Frontal cortex (tissue), 4 donors: Measurements from ENCODE around the gene KCNC4. TPM values are rescaled to one million over a fixed set of nuclear protein-coding genes. Genes with fewer than 3 reads are reported as not detected.

Source experiments
- DNase-seq, 2 donors: peaks; one replicate each; pipeline ENCODE4 v3.0.0; 2012; ENCODE audit warnings: low spot score in 2 of 2
- FAIRE-seq: peaks from 2 replicates; lab custom pipeline; 2012; peaks lifted over from hg19 to GRCh38; lab: Jason Lieb, UNC
- total RNA-seq: library from RNA; depleted of rRNA; stranded (reverse); fragments of >200 nt; gene quantifications from one replicate; pipeline ENCODE4 v1.2.3, GENCODE V29; 2014
- donor health status: control.
- donor health status: control.
- donor health status: control.

The KCNC4 gene
- total RNA-seq, 1 donor from 2014 or later, result 2.4 TPM

DNA sequence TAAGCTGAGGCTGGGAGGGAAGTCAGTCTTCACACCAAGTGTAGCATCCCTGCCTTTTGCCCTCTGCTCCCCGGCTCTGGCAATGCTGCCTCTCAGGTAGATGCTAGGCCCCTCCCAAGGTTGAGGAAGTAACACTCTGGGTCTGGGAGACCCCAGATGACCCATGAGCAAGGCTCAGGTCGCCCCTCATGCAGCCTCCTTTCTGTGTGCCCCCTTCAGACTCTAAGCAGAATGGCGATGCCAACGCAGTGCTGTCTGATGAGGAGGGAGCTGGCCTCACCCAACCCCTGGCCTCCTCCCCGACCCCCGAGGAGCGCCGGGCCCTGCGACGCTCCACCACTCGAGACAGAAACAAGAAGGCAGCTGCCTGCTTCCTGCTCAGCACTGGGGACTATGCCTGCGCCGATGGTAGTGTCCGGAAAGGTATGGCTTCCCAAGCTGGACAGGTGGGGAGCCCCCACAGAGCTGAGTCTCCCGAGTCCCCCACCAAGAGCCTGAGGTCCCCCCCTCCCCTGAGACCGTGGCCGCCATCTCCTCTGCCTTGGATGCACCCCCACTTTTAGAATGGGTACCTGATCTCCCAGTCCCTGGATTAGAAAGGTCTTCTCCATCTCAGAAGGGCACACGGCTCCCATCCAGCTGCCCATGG lies 15.8 kb downstream of the KCNC4 start:
- DNase-seq (no peak), FAIRE-seq (no peak)

DNA sequence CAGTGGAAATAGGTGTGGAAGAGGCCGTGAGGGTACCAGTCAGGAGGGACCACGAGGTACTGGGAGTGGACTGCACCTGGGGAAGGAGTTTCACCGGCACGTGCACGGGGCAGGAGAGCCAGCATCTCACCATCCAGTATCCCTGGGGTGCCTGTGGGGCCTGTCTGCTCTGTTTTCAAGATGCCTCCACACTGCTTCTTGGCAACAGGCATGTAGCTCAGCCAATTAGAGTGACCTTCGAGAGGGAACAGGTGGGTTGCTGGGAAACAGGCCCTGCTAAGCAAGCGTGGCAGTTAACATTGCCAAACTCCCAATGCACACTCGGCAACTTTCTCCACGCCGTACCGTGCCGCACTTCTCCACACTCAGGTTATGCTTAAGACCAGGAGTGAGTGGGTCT lies 17.7 kb downstream of the KCNC4 start:
- FAIRE-seq (no peak), DNase-seq (no peak)

DNA sequence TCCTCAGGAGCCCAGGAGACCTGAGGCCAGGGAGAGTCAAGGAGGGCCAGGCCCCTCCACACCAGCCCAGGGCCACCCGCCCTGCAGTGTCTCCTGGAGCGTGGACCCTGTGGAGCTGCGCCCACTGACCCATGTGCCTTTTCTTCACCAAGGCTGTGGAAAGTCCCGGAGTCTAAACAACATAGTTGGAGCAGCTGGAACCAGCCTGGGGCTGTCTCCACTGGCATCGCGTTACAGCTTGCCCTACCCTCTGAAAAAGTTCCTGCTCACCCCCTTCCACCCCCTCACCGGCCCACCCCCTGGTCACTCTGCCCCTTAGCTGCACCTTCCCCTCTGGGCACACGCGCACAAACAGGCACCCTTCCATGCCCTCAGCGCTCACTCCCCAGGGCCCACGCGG lies 18.3 kb downstream of the KCNC4 start:
- DNase-seq, result no peak
- FAIRE-seq, result no peak

DNA sequence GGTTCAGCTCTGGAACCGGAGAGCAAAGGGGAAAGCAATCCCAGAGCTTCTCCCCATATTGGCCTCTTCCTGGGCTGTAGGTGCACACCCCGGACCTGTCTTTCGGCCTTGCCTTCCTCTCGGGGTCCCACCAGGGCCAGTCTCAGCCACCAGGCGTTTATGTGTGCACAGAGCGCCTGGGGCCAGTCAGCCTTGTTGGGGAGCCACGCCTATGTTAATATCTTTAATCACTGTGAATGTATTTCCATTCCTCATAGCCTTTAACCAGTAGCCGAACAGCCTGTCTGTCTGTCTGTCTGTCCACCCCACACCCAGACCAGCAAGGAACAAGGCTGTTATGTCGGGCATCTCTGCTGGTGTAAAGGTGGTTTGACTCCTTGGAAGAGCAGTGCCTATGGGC lies 18.8 kb downstream of the KCNC4 start:
- no peak for DNase-seq
- no peak for FAIRE-seq

DNA sequence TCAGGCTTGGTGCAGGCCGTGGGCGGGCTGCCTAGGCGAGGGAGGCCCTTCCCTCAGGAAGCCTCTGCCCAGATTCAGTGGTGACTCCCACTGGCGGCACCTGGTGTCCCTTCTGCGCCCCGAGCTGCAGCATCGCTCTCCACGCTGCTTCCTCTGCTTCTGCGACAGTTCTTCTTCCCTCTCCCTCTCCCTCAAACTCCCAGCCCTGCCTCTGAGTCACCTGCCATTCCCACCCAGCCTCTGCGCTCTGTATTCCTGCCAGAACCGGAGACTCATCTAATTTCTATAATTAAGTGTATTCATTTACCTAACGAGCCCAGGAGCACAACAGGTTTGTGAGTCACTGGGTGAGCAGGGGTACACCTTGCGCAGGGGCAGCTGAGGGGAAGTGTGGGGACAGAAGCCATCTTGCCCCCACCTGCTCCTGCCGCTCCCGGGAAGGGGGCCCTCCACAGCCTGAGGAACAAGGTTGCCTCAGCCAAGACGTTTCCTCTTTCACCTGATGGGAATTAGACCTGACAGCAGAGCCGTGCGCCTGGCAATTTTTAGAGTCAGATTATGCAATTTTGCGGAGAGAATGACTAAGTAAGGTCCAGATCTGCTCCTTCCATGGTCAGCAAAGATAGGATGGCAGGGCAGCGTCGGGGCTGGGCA lies 19.4 kb downstream of the KCNC4 start:
- FAIRE-seq (no peak), DNase-seq (no peak)

DNA sequence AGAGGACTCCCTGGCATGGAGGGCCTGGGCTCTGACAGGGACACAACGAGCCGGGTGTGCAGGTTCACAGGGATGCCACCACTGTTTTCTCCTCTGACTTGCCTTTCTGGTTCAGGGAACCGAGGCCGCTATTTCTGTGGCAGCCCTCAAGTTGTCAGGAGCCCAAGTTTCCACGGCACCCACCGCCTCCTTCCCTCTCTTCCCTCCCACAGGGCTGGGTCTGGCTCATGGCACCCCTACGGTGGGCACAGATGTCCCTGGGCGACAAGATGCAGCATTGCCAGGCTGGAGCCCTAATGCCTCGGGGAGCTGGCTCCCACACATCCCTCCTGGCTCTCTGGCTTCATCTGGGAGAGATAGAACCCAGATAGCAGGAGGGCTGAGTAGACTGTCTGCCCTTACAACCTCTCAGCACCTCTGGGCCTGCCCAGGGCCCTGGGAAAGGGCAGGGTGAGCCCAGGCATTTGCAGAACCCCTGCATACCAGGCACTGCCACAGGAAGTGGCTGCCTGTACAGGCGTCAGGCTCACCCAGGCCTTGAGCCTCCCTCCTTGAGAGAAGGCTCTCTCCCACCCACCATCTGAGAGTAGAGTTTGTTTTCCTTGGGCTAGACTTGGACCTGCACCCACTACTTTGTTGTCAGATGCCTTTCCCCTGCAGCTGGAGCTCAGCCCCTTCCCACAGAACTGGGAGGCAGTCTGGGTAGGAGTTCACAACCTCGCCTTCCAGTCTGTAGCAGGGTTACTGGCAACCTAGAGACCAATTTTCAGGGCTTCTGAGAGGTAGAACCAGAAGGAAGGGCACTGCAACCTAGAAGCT lies 20.5 kb downstream of the KCNC4 start:
- no peak for FAIRE-seq
- no peak for DNase-seq

DNA sequence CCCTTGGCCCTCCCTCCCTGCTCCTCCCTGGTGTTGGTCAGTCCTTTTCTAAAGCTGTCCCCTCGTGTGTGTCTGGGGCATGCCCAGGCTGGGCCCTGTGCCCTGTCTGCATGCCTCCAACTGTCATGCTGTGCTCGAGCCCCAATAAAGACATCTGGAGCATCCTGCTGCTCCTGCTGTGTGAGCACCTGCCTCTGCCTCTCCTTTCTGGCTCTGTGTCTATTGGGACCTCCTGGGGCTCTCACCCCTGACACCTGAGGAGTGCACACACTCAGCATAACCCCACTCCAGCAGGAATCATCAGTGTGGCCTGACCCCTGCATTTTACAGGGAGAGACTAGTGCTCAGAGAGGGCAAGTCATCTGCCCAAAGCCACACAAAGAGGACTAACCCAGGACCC lies 23.7 kb downstream of the KCNC4 start:
- no peak for DNase-seq
- FAIRE-seq, result no peak

DNA sequence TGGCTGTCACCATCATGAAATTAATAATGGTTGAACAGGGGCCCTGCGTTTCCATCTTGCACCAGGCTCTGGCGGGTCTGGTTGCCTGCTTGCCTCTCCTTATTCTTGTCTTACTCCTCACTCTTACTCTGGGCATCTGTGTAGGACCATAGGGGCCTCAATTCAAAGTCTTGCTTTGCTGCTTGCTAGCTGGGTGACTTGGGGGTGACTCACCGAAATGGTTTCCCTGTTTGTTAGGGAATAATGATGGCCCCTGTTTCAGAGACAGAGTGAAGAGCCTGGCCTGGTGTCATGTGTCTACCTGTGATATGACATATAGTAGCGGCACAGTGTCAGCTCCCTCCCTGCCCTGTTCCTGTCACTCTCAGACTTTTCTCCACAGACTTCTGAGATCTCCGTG lies 24.6 kb downstream of the KCNC4 start:
- DNase-seq (no peak), FAIRE-seq (no peak)

DNA sequence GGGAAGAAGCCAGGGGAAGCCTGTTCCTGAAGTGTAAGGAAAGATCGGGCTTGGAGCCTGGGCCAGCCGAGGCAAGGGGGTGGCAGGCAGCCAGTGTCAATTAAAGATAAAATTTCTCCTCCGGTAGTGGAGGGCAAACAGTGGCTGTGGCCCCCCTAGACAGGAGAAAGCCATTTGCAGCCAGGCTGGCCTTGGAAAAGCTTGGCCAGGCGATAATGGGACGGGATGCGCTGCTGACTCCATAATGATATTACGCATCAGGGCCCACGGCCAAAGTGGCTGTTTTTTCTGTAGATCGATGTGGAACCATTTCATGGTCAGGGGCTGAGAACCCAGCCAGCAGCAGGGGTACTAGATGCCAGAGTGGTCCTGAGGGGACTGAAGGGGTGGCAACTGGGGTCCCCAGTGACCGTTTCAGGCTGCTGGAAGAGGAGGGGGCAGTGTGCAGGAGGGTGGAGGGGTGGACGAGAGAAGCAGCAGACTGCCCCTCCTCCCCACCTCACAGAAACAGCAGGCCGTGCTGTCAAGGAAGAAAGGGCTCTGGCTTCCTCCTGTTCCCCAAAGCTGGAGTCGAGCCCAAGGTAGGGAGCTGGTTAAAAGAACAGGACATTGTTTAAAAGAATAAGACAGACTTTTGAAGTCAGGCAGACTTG lies 25.2 kb downstream of the KCNC4 start:
- DNase-seq, result no peak
- no peak for FAIRE-seq

DNA sequence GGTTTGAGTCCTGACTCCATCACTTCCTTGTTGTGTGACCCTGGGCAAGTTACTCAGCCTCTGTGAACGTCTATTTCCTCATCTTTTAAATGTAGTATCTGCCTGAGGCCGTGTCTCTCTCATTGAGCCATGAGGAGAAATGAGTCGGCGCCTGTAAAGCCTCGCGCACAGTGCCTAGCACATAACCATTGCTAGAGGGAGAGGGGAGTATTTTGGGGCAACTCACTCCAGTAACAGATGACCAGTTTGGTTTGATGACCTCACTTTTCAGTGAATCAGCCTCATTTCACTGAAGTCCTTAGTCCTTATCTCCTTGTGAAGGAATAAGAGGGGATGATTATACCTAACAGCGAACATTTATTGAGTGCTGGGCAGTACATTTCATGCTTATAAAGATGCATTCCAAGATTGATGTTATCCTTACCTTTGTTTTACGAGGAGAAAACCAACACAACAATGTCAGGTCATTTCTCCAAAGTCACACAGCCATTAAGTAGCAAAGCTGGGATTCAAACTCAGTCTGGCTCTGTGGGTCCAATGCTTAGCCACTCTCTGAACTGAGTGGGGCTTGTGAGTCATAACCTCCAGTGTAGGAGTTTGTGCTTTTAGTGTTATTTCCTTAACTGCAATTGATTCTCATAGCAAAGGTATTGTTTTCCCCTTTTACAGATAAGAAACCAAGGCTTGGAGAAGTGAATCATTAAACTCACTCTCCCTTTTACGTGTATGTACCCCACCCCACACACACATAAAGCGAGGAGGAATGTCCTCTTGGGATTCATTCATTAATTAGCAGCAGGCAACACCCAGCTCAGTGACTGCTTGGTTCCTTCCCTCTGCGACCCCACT lies 25.9 kb downstream of the KCNC4 start:
- DNase-seq (no peak), FAIRE-seq (no peak)

DNA sequence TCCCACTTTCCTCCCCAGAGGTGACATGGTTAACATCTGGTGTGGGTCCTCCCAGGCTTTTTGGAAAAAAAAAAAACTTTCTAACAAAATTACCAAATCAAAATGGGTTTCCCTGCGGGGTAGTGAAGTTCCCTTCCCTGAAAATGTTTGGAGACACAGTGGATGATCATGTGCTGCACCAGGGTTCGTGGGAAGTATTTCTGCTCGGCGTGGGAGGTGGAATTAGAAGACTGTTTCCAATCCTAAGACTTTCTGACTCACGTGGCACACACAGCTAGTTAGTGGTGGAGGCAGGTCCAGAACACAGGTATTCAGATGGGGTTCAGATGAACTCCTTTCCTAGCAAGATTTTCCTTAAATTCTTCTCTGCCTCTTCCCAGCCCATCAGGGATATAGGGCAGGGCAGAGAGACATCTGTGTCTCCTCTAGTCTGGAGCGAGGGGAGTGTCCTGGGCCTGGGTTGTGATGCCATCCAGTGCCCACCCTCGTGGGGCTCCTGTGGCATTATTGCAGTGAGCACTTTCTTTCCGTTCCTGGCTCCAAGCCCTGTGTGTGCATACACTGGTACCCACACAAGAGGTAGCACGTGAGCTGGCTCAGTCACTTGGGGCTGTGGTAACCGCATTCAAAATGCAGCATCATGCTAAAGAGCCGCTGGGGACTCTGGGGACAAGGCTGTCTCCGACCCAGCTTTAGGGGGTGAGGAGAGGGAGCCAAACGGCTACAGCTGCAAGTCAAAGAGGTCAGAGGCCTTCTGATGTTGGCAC lies 27.5 kb downstream of the KCNC4 start:
- FAIRE-seq, result no peak
- DNase-seq, result no peak

DNA sequence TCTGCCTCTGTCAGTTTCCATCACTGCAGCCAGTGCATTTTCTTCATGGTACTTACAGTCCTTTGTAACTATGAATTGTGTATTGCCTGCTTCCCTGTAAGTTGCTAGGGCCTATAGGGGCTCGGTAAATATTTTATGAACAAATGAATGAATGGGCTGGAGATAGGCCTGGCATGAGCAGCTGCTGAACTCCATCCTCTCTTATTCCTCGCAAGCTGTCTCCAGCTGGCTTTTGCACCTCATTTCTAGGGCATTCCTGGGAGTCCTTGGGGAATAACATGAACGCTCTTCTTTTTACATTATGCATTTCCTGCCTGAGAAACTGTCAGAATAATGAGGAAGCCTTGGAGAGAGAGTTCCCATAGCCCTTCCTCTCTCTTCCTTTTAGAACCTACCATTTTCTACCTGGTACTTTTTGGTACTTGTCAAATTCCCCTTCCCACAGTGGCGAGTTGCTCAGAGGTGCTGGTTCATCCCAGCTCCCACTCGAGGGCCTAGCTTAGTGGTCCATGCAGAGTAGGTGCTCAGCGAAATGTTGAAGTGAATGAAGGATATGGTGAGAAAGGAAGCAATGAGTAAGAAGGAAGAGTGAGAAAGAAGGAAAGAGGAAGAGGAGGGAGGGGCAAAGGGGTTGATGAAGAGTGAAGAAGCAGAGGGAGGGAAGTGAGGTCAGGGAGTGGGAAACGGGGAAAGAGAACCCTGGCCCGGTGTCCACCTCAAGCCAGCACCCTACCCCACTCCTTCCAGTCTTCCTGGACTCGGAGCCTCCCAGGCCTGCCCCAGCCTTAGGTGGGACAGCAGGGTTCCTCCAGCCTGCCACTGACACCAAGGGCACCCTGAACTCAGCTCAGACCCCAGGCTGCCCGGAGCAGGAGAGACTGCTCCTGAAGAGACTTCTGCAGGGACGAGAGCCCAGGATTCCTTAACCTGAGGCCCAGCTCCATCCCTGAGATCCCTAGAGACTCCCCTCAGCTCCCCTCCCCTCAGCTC lies 29.6 kb downstream of the KCNC4 start:
- DNase-seq (no peak), FAIRE-seq (no peak)

DNA sequence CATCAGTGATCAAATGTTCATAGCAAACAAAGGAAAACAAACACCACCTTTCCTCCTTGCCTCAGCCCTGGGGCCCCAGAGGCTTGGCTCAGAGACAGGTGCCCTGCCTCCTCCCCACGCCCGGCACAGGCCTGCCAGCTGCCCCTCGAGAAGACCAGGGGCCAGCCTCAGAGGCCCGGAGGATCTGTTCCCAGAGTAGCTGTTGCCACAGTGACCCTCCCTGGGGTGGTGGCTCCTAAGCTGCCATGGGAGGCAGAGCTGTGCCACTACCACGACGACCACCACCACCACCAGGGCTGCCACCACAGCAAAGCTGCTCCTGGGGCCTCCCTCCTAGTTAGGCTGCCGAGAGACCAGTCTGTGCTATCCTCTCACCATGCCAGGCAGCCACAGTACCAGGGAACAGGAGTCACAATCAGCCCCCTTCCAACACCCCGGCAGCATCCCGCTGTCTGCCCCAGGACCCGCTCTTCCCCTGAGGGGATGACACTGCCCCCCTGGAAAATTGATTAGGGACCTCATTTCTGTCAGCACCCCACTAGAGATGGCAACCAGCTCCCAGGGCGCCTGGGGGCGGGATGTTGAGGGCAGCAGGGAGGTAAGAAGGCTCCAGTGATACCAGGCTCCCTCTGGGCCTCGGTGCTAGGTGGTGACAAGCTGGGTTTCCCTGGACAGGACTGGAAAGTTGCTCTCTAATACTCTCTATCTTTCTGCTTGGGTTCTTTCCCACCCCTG lies 30.5 kb downstream of the KCNC4 start:
- DNase-seq (no peak), FAIRE-seq (no peak)

DNA sequence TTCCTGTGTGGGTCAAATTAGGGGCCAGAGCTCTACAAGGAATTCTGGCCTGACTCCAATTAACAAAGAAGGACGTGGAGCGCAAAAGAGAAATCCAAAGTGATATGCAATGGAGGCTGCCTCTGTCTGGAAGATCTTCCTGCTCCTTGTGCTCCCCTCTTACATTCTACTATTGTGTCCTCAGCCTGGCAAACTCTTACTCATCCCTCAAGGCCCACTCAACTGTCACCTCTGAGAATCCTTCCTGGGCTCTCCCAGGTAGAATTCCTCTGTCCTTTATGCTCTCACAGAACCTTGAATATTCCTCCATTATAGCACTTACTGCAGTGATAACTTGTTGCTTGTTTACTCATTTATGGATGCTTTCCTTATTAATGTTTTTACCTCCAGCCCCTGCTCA lies 31.4 kb downstream of the KCNC4 start:
- DNase-seq (no peak), FAIRE-seq (no peak)

DNA sequence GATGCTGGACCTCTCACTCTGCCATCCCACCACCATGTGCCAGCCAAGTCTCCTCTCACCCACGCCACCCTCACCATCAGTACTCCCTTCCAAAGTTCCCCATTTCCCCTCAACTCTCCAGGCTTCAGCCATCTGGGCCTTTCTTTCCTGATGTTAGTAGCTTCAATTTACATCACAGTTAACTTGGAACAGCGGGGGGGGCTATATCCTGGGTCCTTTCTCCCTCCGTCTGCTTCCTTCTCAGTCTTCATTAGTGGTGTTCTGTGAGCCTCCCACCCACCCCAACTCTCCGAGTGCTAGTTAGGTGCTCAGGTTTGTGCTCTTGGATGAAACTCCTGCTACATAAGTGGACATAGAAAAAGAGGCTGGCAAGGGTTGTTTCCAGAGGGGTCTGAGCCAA lies 31.9 kb downstream of the KCNC4 start:
- DNase-seq (no peak), FAIRE-seq (no peak)

DNA sequence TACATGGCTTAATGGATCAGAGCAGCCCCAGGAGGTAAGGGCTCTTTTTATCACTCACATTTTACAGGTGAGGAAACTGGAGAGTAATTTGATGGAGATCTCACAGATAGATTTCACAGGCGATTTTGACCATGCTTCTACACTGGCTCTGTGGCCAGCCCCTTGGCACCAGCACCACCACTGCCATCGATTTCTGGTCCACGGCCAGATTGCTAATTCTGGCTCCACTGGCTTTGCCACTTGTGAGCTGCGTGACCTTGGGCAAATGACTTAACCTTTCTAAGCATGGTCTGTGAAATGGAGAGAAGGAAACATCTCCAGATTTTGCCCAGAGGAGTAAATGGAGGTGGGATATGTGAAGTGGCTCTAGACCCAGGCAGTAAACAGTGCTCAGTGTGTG lies 32.6 kb downstream of the KCNC4 start:
- DNase-seq (no peak), FAIRE-seq (no peak)

DNA sequence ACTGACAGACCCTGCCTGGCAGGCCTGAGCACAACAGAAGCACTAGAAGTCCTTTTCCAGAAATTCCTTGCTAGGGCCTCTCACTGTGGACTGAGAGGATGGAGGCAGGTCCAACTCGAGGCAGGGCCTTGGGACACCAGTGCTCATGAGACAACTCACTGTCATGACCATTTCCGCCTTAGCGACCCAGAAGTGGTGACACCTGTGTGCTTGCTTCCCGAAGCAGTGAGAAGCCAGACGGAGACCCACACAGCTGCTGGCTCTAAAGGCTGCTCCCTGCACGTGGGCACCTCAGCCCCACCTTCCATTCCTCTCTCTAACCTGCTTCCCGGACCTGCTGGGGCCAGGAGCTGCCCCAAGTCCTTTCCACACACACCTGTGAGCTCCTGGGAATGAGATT lies 33.0 kb downstream of the KCNC4 start:
- FAIRE-seq, result no peak
- no peak for DNase-seq
